ENCODE results near the gene APBB1IP. TPM values are rescaled to one million over a fixed set of nuclear protein-coding genes. Genes with fewer than 3 reads are reported as not detected.
A peak's percentile ranks its signal among the peaks of the same experiment; 100 is the strongest.
"Not testable (repeated sequence)": the region's sequence is repeated elsewhere in the genome, so short reads cannot be mapped to it uniquely, and the experiment has no call there.

The APBB1IP gene
- total RNA-seq, 4 donors from 2014 or later: 1.2 to 2.4 (median 1.9) TPM; not detected in 1

- no peak for TF ChIP-seq CTCF (IDR thresholded peaks at IDR 0.05)
- no peak for TF ChIP-seq POLR2A (IDR thresholded peaks at IDR 0.05)
- Histone ChIP-seq H3K4me3 (no peak overlapping the region), H3K36me3 (no peaks in the 10 kb centered on the region), H3K9me3 (no peaks in the 10 kb centered on the region), H3K27ac (peak overlapping the region; percentile 74 to 92), H3K27me3 (no peaks in the 10 kb centered on the region), H3K4me1 (no peaks in the 10 kb centered on the region)
- intact Hi-C loops (cut with DNase I; ENCODE audit: low total_unique reads): no loop called here
- no peak for DNase-seq
Measured at GRCh38 chr10:26485150-26485941, 47.2 kb downstream of the APBB1IP start.

DNA sequence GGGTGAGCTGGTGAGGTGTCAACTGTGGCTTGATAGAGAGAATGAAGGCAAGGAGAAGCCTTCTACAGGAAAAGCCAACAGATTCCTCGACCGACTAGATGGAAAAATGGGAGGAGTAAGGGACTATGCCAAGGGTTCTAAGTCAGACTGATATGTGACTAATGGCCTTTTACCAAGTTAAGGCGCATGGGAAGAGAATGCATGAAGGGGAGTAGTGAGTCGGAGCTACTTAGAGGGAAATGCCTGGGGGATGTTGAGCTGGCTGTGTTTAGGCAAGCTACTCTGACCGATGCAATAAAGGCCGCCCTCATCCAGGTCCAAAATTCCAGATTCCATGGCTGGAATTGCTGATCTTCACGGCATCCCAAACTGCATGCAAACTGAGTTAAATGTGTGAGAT is 48.2 kb downstream of the APBB1IP start:
- intact Hi-C loops (cut with DNase I; ENCODE audit: low total_unique reads): no loop called here
- Histone ChIP-seq H3K9me3 (no peaks in the 10 kb centered on the region), H3K27me3 (no peaks in the 10 kb centered on the region), H3K4me1 (no peaks in the 10 kb centered on the region), H3K36me3 (no peaks in the 10 kb centered on the region), H3K27ac (peak overlapping the region; percentile 74 to 92), H3K4me3 (no peak overlapping the region)
- DNase-seq: peak; percentile 24 to 48
- TF ChIP-seq CTCF (IDR thresholded peaks at IDR 0.05) (no peak), POLR2A (IDR thresholded peaks at IDR 0.05) (no peak)

DNA sequence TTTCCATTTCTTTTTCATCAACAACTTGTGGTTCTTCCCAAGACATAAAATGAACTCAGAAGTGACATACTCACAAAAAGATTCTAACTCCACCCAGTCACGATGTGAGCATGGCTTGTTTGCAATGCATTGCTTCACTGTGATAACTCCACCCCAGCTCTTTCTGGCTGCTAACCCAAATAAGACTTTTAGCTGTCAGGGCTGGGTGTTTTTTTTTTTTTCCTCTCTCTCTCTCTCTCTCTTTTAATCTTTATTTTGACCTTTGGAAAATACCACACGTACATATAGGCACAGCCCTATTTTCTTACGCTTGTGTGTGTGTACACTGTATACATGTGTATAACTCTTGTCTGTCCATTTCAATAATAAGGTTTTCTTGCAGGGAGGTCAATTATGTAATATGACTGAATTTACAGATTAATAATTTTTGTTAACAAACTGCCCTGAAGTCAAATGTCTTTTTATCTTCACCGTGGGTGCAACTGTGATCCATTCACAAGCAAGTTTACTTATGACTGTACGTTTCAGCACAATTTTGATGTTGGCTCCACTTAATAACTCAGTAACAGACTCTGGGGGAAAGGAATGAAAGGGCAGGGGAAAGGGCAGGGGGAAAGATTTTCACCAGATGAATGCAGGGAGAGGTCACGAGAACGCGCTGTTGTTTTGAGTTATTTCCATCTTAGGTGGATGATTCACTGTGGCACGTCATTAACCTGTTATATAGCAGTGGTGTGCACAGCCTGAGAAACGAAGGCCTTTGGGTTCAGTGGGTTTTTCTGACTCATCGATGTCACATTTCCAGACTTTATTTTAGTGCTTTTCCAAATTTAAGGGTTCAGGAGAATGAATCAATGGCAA is 49.1 kb downstream of the APBB1IP start:
- no peaks in the 10 kb centered on the region for H3K27me3 ChIP-seq
- H3K36me3 ChIP-seq: no peaks in the 10 kb centered on the region
- intact Hi-C loops (cut with DNase I; ENCODE audit: low total_unique reads): no loop called here
- no peaks in the 10 kb centered on the region for H3K4me1 ChIP-seq
- peak overlapping the region; percentile 74 to 92 for H3K27ac ChIP-seq
- H3K9me3 ChIP-seq: no peaks in the 10 kb centered on the region
- DNase-seq: peak; percentile 28 to 56
- H3K4me3 ChIP-seq: no peak overlapping the region
- TF ChIP-seq CTCF (IDR thresholded peaks at IDR 0.05): no peak

DNA sequence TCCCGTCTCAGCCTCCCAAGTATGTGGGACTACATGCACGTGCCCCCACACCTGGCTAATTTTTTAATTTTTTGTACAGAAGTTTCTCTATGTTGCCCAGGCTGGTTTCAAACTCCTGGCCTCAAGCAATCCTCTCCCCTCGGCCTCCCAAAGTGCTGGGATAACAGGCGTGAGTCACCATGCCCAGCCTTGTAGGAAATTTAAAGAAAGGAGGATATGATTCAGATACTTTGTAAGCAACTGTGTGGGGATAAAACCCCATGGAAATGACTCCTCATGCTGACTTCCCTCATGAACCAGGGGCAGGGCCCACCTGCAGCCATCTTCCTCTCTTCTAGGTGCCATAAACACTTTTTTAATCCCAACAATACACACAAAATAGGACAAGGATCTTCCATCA is 50.2 kb downstream of the APBB1IP start:
- no peaks in the 10 kb centered on the region for H3K27me3 ChIP-seq
- no peaks in the 10 kb centered on the region for H3K4me1 ChIP-seq
- TF ChIP-seq CTCF (IDR thresholded peaks at IDR 0.05): no peak
- TF ChIP-seq POLR2A (IDR thresholded peaks at IDR 0.05): no peak
- no peaks in the 10 kb centered on the region for H3K36me3 ChIP-seq
- peak overlapping the region; percentile 74 to 92 for H3K27ac ChIP-seq
- H3K9me3 ChIP-seq: no peaks in the 10 kb centered on the region
- H3K4me3 ChIP-seq: no peak overlapping the region
- no peak for DNase-seq
- intact Hi-C loops (cut with DNase I; ENCODE audit: low total_unique reads): no loop called here

DNA sequence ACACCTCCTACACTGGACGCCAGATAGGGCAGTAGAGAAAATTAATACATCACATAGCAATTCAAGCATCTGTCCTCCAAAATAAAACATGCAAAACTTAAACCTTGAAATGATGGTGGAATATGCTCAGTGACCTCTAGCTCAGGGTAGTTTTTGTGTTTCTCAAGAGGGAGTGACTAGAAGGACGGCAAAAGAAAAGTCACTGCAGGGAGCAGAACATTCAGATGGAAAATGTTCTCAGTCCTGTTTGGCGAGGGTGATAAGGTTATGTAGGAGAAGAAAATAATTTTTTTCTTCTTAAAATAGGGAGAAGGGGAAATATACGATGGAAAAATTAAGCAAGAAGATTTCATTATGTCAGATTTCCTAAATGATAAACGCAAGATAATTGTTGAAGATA is 50.9 kb downstream of the APBB1IP start:
- H3K4me1 ChIP-seq: no peaks in the 10 kb centered on the region
- no peak overlapping the region for H3K27ac ChIP-seq
- H3K4me3 ChIP-seq: no peak overlapping the region
- no peak for DNase-seq
- intact Hi-C loops (cut with DNase I; ENCODE audit: low total_unique reads): no loop called here
- no peaks in the 10 kb centered on the region for H3K36me3 ChIP-seq
- no peaks in the 10 kb centered on the region for H3K9me3 ChIP-seq
- no peak for TF ChIP-seq POLR2A (IDR thresholded peaks at IDR 0.05)
- no peak for TF ChIP-seq CTCF (IDR thresholded peaks at IDR 0.05)
- no peaks in the 10 kb centered on the region for H3K27me3 ChIP-seq

DNA sequence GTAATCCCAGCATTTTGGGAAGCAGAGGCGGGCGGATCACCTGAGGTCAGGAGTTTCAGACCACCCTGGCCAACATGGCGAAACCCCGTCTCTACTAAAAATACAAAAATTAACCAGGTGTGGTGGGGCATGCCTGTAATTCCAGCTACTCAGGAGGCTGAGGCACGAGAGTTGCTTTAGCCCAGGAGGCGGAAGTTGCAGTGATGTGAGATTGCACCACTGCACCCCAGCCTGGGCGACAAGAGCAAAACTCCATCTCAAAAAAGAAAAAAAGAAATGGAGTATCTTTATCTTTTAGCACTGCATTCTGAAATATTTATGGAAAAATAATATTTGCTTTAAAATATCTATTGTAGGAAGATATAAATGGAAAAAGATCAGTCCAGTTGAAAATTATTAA is 52.2 kb downstream of the APBB1IP start:
- intact Hi-C loops (cut with DNase I; ENCODE audit: low total_unique reads); H3K27me3 ChIP-seq; H3K27ac ChIP-seq; H3K4me3 ChIP-seq; H3K9me3 ChIP-seq; DNase-seq; H3K36me3 ChIP-seq; H3K4me1 ChIP-seq: not testable (repeated sequence)

Measured in uterus (tissue), 4 donors.